Psoas muscle (tissue), 8 donors: ENCODE measurements around the gene PTPRM. TPM values are rescaled to one million over a fixed set of nuclear protein-coding genes. Genes with fewer than 3 reads are reported as not detected.
A peak's percentile ranks its signal among the peaks of the same experiment; 100 is the strongest.

Source experiments
- ATAC-seq, 4 donors: fragments of 200-7000 bp; cut with Tn5 transposase; one replicate each; pipeline ENCODE4 v1.9.1; 2020; ENCODE audit warnings: moderate library complexity in 3 of 4, mild to moderate bottlenecking in 2 of 4
- DNase-seq, 2 donors: peaks; one replicate each; pipeline ENCODE4 v3.0.0-alpha.2; 2020
- H3K27ac ChIP-seq: fragments of 200-600 bp; one replicate; pipeline ENCODE4 v1.8.0; 2022
- H3K27me3 ChIP-seq, 3 donors: fragments of 200-600 bp in 1 of 3; one replicate each; pipeline versions ENCODE4 v1.6.1 to v1.8.0; 2013 to 2022; ENCODE audit warnings: low read length in 2 of 3, mild to moderate bottlenecking in 2 of 3, moderate library complexity in 1 of 3; ENCODE audit not compliant: insufficient read depth in 3 of 3
- H3K36me3 ChIP-seq, 2 donors: fragments of 200-600 bp in 1 of 2; one replicate each; pipeline versions ENCODE4 v1.6.1 to v1.8.0; 2013 to 2022; ENCODE audit warnings: low read depth in 1 of 2, mild to moderate bottlenecking in 1 of 2, moderate library complexity in 1 of 2; ENCODE audit not compliant: insufficient read depth in 1 of 2
- H3K4me1 ChIP-seq: fragments of 200-600 bp; one replicate; pipeline ENCODE4 v1.8.0; 2022
- H3K4me3 ChIP-seq: fragments of 200-600 bp; one replicate; pipeline ENCODE4 v1.8.0; 2022; ENCODE audit warnings: mild to moderate bottlenecking
- H3K9me3 ChIP-seq: fragments of 200-600 bp; one replicate; pipeline ENCODE4 v1.8.0; 2022
- CTCF ChIP-seq: fragments of 200-600 bp; IDR thresholded peaks from one replicate; pipeline ENCODE4 v1.8.0; 2022; ENCODE audit warnings: antibody characterized with exemption
- whole genome bisulfite sequencing, 3 donors: extraction: QIAGEN DNeasy Blood & Tissue Kit; methylation state at CpG; one replicate each; pipeline versions ENCODE4 v1.1.6 to v1.1.7; 2013; 5-methylcytosine and 5-hydroxymethylcytosine counted together
- intact Hi-C, 2 donors: fragments of 100-400 bp; cut with DNase I; formaldehyde crosslinking; loops; one replicate each; pipeline versions ENCODE4 v1.11.0 to v1.14.2; 2022
- polyA plus RNA-seq, 3 donors: library from polyadenylated mRNA; stranded (reverse); fragments of 200-250 nt; gene quantifications; one replicate each; pipeline ENCODE4 v1.2.3, GENCODE V29; 2013
- total RNA-seq, 4 donors: library from RNA; stranded (reverse); fragmentation: NEBNext Ultra II Directional in 2 of 4; extraction: Animal tissue kit (Norgen Biotek cat#: 25700) in 2 of 4; gene quantifications; one replicate each; pipeline versions ENCODE4 v1.2.1 to v1.2.4, GENCODE V29; 2021 to 2023
- donor health status: healthy with polysubstance abuse.
- donor health status: DM: no; HTN: no; CAD: no; lungs with moderate emphysema.
- donor health status: Bipolar disorder and iron deficiency.
- donor health status: healthy.
- donor health status: DM: yes; HTN: yes; CAD: no.
- donor health status: DM: no; HTN: no; CAD: no.
- donor health status: DM: no; HTN: no; CAD: no.
- donor health status: DM: yes; HTN: yes; CAD: no.

PTPRM gene
- total and polyA plus RNA-seq, 7 donors = 27.4 to 78.9 (median 39.0) TPM

DNA sequence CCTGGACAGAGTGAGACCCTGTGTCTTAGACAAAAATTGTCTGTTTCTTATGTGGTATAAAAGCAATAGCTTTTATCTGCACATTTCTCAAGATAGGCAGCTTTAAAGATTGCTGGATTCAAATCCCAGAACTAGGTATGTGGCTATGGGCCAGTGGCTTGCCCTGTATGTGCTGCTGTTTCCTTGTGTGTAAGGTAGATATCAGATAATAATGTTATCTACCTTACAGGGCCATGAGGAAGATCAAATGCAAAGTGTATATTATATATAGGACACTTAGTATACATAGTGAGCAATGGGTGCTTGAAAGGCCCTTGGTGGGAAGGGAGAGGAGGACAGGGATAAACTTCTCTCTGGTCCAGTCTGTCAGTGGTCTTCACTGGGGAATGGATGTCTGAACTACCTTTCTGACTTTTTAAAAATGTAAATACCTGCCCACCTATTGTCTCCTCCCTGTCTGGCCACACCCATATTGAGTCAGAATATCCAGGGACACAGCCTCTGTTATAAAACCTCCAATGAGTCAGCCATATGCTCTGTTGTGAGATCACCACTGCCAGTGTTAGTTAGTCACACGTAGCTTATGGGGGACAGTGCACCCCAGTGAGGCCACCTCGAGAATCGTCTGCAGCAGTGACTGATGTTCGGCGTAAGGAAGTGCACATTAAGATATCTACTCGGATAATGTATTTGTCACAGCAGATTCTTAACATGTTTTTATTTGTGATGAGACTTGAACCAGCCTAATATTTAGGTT, 383.4 kb downstream of the PTPRM start:
- intact Hi-C loops = loop anchor here in 1 of 2 donors (10.0 kb wide), 1 partner anchor 386 kb away; the partner anchor contains the start of gene PTPRM

DNA sequence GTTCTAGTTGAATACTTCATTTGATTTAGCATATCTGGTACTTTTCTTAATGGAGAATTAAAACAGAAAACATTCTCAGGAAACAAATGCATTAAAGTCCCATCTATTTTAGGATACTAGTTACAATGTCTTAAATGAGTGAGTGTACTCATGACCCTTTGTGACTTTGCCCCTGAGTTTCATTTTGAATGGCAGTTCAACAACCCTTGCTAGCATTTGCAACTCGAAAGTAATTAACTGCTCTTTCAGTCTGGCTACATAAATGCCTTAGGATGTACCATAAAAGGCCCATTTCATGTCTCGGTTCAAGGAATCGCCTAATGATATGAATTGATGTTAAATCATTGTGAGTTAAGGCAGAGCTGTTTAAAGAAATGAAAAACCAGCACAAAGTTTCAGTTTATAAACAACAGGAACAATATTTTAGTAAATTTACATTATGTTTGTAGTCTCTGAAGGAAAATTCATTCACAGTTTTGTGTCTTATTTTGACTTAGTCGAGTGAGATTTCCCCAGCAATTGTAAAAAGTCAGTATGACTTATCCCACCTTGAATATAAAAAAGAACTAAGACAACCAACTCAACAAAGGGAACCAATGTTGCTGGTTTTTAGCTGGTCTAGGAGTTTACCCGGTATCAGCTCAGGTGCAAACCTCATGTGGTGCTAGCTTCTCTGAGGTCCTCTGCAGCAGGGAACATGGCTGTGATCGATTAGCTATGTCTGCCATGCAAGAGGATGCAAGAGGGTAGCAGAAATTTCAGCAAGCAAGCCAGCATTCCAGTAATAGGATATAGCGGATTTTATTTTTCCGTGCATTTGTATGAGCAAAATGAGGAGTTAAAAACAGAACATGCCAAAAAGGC, 386.2 kb downstream of the PTPRM start:
- Histone ChIP-seq H3K4me1 (no peaks in the 10 kb centered on the region), H3K9me3 (no peaks in the 10 kb centered on the region), H3K4me3 (no peak overlapping the region), H3K27me3 (no peaks in the 10 kb centered on the region), H3K27ac (no peak overlapping the region), H3K36me3 (peaks cover 2 to 8% of the 10 kb centered on the region in 2 donors)
- TF ChIP-seq CTCF = no peak
- ATAC-seq (no peak), DNase-seq (no peak)
- intact Hi-C loops = loop anchor here in 1 of 2 donors (10.0 kb wide), 1 partner anchor 389 kb away; the partner anchor contains the start of gene PTPRM
- WGBS, 3 donors = 85 to 90% (median 89%) methylated on average over 8 of the region's 8 CpGs

More for the DNA sequence above, 383.4 kb downstream of the PTPRM start:
- ATAC-seq = peak in 3 of 4 donors; percentile 40 to 55 (median 47)
- H3K27ac ChIP-seq = no peak overlapping the region
- no peak overlapping the region for H3K4me3 ChIP-seq
- no peak for DNase-seq
- H3K9me3 ChIP-seq = no peaks in the 10 kb centered on the region
- H3K36me3 ChIP-seq = peaks cover 2 to 8% of the 10 kb centered on the region in 2 donors
- TF ChIP-seq CTCF = no peak
- H3K27me3 ChIP-seq = no peaks in the 10 kb centered on the region
- 88 to 89% (median 89%) methylated on average over 6 of the region's 6 CpGs for WGBS, 3 donors
- no peaks in the 10 kb centered on the region for H3K4me1 ChIP-seq

GRCh38 chr18:7954238-7954637, 387.1 kb downstream of the PTPRM start:
- DNase-seq = no peak
- no peaks in the 10 kb centered on the region for H3K27me3 ChIP-seq
- ATAC-seq = no peak
- H3K36me3 ChIP-seq = peaks cover 0 to 8% of the 10 kb centered on the region in 2 donors
- WGBS, 3 donors = 31 to 69% (median 59%) methylated on average over 1 of the region's 1 CpG
- H3K27ac ChIP-seq = no peak overlapping the region
- no peak overlapping the region for H3K4me3 ChIP-seq
- no peaks in the 10 kb centered on the region for H3K9me3 ChIP-seq
- H3K4me1 ChIP-seq = no peaks in the 10 kb centered on the region
- intact Hi-C loops = loop anchor here in 1 of 2 donors (10.0 kb wide), 1 partner anchor 389 kb away; the partner anchor contains the start of gene PTPRM
- TF ChIP-seq CTCF = no peak

GRCh38 chr18:7955175-7955574, 388.1 kb downstream of the PTPRM start:
- peaks cover 0 to 3% of the 10 kb centered on the region in 2 donors for H3K36me3 ChIP-seq
- H3K27me3 ChIP-seq = no peaks in the 10 kb centered on the region
- no peak for TF ChIP-seq CTCF
- no peak overlapping the region for H3K27ac ChIP-seq
- WGBS, 3 donors = 46 to 67% (median 50%) methylated on average over 7 of the region's 7 CpGs
- ATAC-seq (peak; percentile 53 to 87 (median 83)), DNase-seq (no peak)
- no peak overlapping the region for H3K4me3 ChIP-seq
- no peaks in the 10 kb centered on the region for H3K4me1 ChIP-seq
- intact Hi-C loops = loop anchor here in 1 of 2 donors (10.0 kb wide), 1 partner anchor 390 kb away; the partner anchor contains the start of gene PTPRM
- no peaks in the 10 kb centered on the region for H3K9me3 ChIP-seq
